ENCODE measurements around the gene CATSPERD. TPM values are rescaled to one million over a fixed set of nuclear protein-coding genes. Genes with fewer than 3 reads are reported as not detected.
A peak's percentile ranks its signal among the peaks of the same experiment; 100 is the strongest.

The CATSPERD gene
- total RNA-seq, 4 donors from 2014 or later = not detected

DNA sequence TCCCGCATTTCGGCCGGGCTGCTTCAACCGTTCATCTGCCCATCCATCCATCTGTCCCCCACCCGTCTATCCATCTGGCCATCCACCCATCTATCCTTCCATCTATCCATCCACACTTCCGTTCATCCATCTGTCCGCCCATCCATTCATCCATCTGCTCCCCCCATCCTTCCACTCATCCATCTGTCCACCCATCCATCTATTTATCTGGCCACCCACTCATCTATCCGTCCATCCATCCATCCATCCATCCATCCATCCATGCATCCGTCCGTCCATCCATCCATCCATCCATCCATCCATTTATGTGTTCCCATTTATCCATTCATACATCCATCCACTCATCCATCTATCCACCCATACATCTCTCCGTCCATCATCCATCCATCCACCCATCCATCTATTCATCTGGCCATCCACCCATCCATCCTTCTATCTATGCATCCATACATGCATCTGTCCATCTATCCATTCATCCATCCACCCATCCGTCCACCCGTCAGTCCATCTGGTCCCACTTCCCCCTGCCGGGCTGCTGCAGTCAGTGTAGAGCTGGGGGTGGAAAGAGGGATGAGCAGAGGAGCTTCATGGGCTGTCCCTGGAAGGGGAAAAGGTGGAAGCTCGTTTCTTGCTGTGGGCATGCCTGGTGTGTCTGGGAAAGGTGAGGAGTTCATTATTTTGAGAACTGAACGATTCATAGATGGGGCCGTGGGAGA, 38.9 kb upstream of the CATSPERD start:
- Histone ChIP-seq H3K27me3 (no peaks in the 10 kb centered on the region), H3K4me3 (peak overlapping the region in 3 of 4 donors; percentile 83 to 98 (median 94)), H3K27ac (peak overlapping the region in 3 of 4 donors; percentile 93 to 96 (median 95)), H3K9me3 (no peaks in the 10 kb centered on the region), H3K4me1 (peaks cover 0 to 34% (median 8%) of the 10 kb centered on the region in 4 donors), H3K36me3 (peaks cover 0 to 20% (median 0%) of the 10 kb centered on the region in 3 donors)
- TF ChIP-seq, protein P1, sequence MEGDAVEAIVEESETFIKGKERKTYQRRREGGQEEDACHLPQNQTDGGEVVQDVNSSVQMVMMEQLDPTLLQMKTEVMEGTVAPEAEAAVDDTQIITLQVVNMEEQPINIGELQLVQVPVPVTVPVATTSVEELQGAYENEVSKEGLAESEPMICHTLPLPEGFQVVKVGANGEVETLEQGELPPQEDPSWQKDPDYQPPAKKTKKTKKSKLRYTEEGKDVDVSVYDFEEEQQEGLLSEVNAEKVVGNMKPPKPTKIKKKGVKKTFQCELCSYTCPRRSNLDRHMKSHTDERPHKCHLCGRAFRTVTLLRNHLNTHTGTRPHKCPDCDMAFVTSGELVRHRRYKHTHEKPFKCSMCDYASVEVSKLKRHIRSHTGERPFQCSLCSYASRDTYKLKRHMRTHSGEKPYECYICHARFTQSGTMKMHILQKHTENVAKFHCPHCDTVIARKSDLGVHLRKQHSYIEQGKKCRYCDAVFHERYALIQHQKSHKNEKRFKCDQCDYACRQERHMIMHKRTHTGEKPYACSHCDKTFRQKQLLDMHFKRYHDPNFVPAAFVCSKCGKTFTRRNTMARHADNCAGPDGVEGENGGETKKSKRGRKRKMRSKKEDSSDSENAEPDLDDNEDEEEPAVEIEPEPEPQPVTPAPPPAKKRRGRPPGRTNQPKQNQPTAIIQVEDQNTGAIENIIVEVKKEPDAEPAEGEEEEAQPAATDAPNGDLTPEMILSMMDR (IDR thresholded peaks at IDR 0.05) = no peak
- TF ChIP-seq EP300 (IDR thresholded peaks at IDR 0.05) (no peak), POLR2A (IDR thresholded peaks at IDR 0.05) (no peak)
- 64 to 65% methylated on average over 17 of the region's 17 CpGs for WGBS, 2 donors
- DNase-seq (ENCODE audit: low spot score in 2 of 2) = no peak

DNA sequence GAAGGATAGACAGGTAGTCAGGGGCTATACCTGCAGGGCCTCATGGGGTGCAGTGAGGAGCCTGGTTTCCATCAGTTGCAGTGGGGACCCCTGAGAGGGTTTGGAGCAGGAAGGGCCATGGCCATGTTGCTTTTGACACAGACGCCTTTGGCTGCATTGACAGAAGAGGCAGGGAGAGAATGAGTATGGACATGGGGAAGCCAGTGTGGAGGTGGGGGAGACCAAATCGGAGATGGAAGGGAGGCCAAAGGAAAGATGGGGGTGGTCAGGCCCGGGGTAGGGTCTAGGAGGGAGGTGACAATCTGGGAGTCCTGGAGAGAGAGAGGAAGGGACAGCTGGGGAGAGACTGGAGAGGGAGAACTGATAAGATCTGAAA, 38.3 kb upstream of the CATSPERD start:
- no peak for DNase-seq (ENCODE audit: low spot score in 2 of 2)
- H3K27ac ChIP-seq = no peak overlapping the region
- no peaks in the 10 kb centered on the region for H3K27me3 ChIP-seq
- TF ChIP-seq POLR2A (IDR thresholded peaks at IDR 0.05) (no peak), EP300 (IDR thresholded peaks at IDR 0.05) (no peak)
- TF ChIP-seq, protein P1 (IDR thresholded peaks at IDR 0.05) = no peak
- no peaks in the 10 kb centered on the region for H3K9me3 ChIP-seq
- H3K4me3 ChIP-seq = no peak overlapping the region
- peaks cover 0 to 35% (median 8%) of the 10 kb centered on the region in 4 donors for H3K4me1 ChIP-seq
- 85 to 91% methylated on average over 3 of the region's 3 CpGs for WGBS, 2 donors
- peaks cover 0 to 17% (median 0%) of the 10 kb centered on the region in 3 donors for H3K36me3 ChIP-seq

DNA sequence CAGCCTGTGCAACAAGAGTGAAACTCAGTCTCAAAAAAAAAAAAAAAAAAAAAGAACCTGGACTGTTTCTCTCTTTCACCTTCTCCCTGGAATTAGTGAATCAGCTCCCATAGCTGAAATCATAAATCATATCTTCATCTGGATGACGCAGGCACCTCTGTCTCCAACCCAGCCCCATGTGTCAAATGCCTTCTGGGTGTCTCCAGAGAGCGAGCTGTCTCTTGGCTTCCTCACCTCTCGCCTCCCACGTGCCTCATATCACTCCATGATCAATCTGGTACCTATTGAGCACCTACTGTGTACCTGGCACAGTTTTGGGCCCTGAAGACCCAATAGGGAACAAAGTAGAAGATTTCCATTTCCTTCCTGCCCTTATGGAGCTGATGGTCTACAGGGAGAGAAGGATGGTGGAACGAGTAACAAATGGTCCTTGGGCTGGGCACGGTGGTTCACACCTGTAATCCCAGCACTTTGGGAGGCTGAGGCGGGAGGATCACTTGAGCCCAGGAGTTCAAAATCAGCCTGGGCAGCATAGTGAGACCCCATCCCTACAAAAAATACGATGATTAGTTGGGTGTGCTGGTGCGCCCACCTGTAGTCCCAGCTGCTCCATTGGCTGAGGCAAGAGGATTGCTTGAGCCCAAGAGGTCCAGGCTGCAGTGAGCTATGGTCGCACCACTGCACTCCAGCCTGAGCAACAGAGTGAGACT, 37.1 kb upstream of the CATSPERD start:
- 93 to 95% methylated on average over 10 of the region's 10 CpGs for WGBS, 2 donors
- H3K27me3 ChIP-seq = no peaks in the 10 kb centered on the region
- H3K4me1 ChIP-seq = peaks cover 0 to 40% (median 11%) of the 10 kb centered on the region in 4 donors
- no peak for DNase-seq (ENCODE audit: low spot score in 2 of 2)
- no peak overlapping the region for H3K4me3 ChIP-seq
- H3K27ac ChIP-seq = no peak overlapping the region
- no peaks in the 10 kb centered on the region for H3K9me3 ChIP-seq
- TF ChIP-seq, protein P1 (IDR thresholded peaks at IDR 0.05) = no peak
- no peak for TF ChIP-seq EP300 (IDR thresholded peaks at IDR 0.05)
- no peak for TF ChIP-seq POLR2A (IDR thresholded peaks at IDR 0.05)
- H3K36me3 ChIP-seq = peaks cover 0 to 5% (median 0%) of the 10 kb centered on the region in 3 donors

DNA sequence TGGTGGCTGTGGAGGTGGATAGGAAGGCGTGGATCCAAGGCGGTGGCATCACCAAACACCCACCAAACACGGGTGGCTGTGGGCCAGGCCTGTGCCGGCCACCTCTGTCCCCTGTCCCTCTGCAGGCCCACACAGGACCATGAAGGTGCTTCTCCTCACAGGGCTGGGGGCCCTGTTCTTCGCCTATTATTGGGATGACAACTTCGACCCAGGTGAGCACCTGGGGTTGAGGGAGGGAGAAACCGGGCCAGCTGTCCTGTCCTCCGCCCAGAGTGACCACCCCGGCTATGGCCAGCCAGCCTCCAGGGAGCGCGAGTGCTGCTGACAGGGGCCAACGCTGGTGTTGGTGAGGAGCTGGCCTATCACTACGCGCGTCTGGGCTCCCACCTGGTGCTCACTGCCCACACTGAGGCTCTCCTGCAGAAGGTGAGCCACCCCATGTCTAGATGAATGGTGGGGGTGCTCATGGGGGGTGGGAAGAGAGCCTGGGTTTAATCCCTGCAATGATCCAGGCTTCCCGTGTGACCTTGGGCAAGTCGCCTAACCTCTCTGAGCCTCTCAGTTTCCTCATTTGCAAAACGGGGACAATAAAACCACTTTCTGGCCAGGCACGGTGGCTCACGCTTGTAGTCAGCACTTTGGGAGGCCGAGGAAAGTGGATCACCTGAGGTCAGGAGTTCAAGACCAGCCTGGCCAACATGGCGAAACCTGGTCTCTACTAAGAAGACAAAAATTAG, 35.6 kb upstream of the CATSPERD start:
- WGBS, 2 donors = 87 to 89% methylated on average over 13 to 22 of the region's 22 CpGs

More for the DNA sequence above, 35.6 kb upstream of the CATSPERD start:
- no peaks in the 10 kb centered on the region for H3K27me3 ChIP-seq
- no peaks in the 10 kb centered on the region for H3K9me3 ChIP-seq
- TF ChIP-seq, protein P1 (IDR thresholded peaks at IDR 0.05) = no peak
- TF ChIP-seq EP300 (IDR thresholded peaks at IDR 0.05) (no peak), POLR2A (IDR thresholded peaks at IDR 0.05) (no peak)
- DNase-seq (ENCODE audit: low spot score in 2 of 2) = no peak
- no peak overlapping the region for H3K4me3 ChIP-seq
- H3K27ac ChIP-seq = no peak overlapping the region
- no peaks in the 10 kb centered on the region for H3K36me3 ChIP-seq
- H3K4me1 ChIP-seq = peaks cover 0 to 36% (median 5%) of the 10 kb centered on the region in 4 donors
